GM12891 (cell line): ENCODE measurements around the gene CAPS2.

Source experiments
- POLR2A ChIP-seq: IDR thresholded peaks from 2 replicates; pipeline ENCODE4 v1.6.1; 2011; ENCODE audit warnings: low read depth, low read length, control low read depth
- POLR2AphosphoS5 ChIP-seq: IDR thresholded peaks from 2 replicates; pipeline ENCODE4 v1.6.1; 2011; ENCODE audit warnings: low read depth, low read length, control low read depth
- POU2F2 ChIP-seq: IDR thresholded peaks from 2 replicates; pipeline ENCODE4 v1.6.1; 2011; ENCODE audit warnings: low read depth, mild to moderate bottlenecking, control low read depth, low read length, moderate library complexity
- TAF1 ChIP-seq: IDR thresholded peaks from 2 replicates; pipeline ENCODE4 v1.6.1; 2011; ENCODE audit warnings: low read depth, low read length, control low read depth

- no peak for TF ChIP-seq TAF1
- no peak for TF ChIP-seq POLR2AphosphoS5
- TF ChIP-seq POLR2A, result no peak
- no peak for TF ChIP-seq POU2F2
Observed at GRCh38 chr12:75366629-75367028, 36.5 kb upstream of the CAPS2 start.
